Measurements from ENCODE around the gene APOBEC3G. TPM values are rescaled to one million over a fixed set of nuclear protein-coding genes. Genes with fewer than 3 reads are reported as not detected.

The APOBEC3G gene
- polyA plus RNA-seq, 1 of the 3 experiments (the other 2 are of a cell fraction): not detected

DNA sequence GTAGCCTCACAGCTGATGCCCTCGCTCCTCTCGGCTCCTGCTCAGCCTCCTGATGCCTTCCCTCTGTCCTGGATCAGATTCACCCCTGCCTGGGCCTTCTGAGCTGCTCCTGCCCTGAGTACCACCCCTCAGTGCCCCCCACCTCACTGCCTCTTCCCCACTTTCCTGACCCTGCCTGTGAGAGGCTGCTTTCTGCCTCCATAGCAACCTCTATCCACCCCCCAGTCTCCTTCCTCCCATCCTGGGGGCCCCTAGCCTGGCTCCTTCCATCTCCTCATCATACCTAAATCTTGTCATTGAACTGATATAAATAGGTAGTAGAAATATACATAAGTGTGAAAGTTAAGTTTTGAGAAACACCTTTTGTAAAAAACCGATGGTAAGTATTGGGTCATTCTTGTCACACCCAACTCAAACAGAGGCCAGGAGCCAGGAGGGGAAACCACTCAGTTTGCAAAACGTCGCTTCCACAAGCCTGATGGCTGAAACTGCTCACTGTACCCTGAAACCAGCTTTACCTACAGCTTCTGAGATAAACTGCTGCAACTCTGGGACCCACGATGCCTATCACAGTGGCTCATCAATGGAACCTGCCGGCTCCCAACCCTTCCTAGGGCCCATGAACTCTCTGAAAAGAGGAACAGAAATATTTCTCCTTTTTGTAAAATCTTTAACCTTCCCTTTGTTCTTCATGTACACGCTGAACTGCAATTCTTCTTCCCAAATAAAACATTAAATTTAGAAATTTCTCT is 15.2 kb downstream of the APOBEC3G start:
- Histone ChIP-seq H3K4me1 (ENCODE audit: control insufficient read depth in 1 of 2, insufficient read depth in 2 of 2, low read depth in 1 of 2, low read length in 1 of 2) (peaks cover 0 to 6% of the 10 kb centered on the region in 2 experiments; a peak in 1 of 4 replicates), H3K9me3 (no peaks in the 10 kb centered on the region), H3K27ac (ENCODE audit: low read depth in 2 of 2, low read length in 1 of 2) (no peak overlapping the region), H4K20me1 (ENCODE audit: insufficient read depth) (no peaks in the 10 kb centered on the region), H3K79me2 (ENCODE audit: insufficient read depth) (no peaks in the 10 kb centered on the region), H3K9ac (no peak overlapping the region), H3K4me2 (no peak overlapping the region), H3K4me3 (ENCODE audit: low read depth in 2 of 2, low read length in 1 of 2) (no peak overlapping the region), H3K27me3 (ENCODE audit: insufficient read depth) (no peaks in the 10 kb centered on the region), H3K9me2 (no peaks in the 10 kb centered on the region), H3F3A (replicated peaks; ENCODE audit: insufficient read depth) (no peaks in the 10 kb centered on the region), H2AFZ (ENCODE audit: low read depth) (no peak overlapping the region), H3K36me3 (replicated peaks in 1 of 2; ENCODE audit: control insufficient read depth in 1 of 2, insufficient read depth in 2 of 2, low read length in 1 of 2) (no peaks in the 10 kb centered on the region)
- ChIA-PET POLR2A (no interaction called here), CTCF (no interaction called here)
- TF ChIP-seq TAF1 (IDR thresholded peaks at IDR 0.05; ENCODE audit: borderline replicate concordance, low read depth, low read length): no peak
- no peak for TF ChIP-seq NFIC (IDR thresholded peaks at IDR 0.05; ENCODE audit: borderline replicate concordance)
- TF ChIP-seq POLR2AphosphoS5 (IDR thresholded peaks at IDR 0.05; ENCODE audit: low read depth, low read length): no peak
- TF ChIP-seq, protein P1, sequence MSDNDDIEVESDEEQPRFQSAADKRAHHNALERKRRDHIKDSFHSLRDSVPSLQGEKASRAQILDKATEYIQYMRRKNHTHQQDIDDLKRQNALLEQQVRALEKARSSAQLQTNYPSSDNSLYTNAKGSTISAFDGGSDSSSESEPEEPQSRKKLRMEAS (IDR thresholded peaks at IDR 0.05; ENCODE audit: low read depth): no peak
- TF ChIP-seq GATA2 (CRISPR knock-in tag; IDR thresholded peaks at IDR 0.05): no peak
- TF ChIP-seq, protein P2, sequence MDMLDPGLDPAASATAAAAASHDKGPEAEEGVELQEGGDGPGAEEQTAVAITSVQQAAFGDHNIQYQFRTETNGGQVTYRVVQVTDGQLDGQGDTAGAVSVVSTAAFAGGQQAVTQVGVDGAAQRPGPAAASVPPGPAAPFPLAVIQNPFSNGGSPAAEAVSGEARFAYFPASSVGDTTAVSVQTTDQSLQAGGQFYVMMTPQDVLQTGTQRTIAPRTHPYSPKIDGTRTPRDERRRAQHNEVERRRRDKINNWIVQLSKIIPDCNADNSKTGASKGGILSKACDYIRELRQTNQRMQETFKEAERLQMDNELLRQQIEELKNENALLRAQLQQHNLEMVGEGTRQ (IDR thresholded peaks at IDR 0.05; ENCODE audit: borderline replicate concordance, low read depth, low read length): no peak
- TF ChIP-seq YY1 (IDR thresholded peaks at IDR 0.05; ENCODE audit: low read depth): no peak
- no peak for TF ChIP-seq NRF1 (IDR thresholded peaks at IDR 0.05; ENCODE audit: low read depth, low read length)
- no peak for DNase-seq
- 65% methylated on average over 4 of the region's 8 CpGs for WGBS (ENCODE audit: low lambda C conversion rate)

DNA sequence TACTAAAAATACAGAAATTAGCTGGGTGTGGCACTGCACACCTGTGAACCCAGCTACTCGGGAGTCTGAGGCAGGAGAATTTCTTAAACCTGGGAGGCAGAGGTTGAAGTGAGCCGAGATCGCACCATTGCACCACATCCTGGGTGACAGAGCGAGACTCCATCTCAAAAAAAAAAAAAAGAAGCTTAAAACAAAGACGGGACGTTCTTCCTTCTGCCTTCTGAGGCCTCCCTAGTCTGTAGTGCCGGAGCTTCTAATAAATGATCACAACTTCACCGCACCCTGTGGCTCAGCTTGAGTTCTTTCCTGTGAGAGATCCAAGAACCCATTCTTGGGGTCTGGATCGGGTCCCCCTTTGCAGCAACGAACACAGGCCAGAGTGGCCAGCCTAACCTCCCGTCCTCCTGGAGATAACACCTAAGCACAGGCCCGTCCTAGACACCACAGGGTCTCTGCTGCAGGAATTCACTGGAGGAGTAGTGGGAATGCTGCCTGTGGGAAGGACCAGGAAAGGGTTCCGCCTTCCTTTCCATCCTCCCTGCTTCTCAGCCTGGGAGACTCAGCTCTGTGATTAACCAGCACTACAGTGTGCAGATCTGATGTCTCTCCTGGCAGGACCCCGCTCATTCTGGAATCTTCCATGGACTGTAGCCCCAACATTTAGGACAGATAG is 17.8 kb downstream of the APOBEC3G start:
- Histone ChIP-seq H3K27ac (ENCODE audit: low read depth in 2 of 2, low read length in 1 of 2) (no peak overlapping the region), H3K4me1 (ENCODE audit: control insufficient read depth in 1 of 2, insufficient read depth in 2 of 2, low read depth in 1 of 2, low read length in 1 of 2) (no peaks in the 10 kb centered on the region; a peak in 1 of 4 replicates), H3K9me3 (no peaks in the 10 kb centered on the region), H3F3A (replicated peaks; ENCODE audit: insufficient read depth) (no peaks in the 10 kb centered on the region), H4K20me1 (ENCODE audit: insufficient read depth) (no peaks in the 10 kb centered on the region), H3K9me2 (no peaks in the 10 kb centered on the region), H3K9ac (no peak overlapping the region), H3K79me2 (ENCODE audit: insufficient read depth) (no peaks in the 10 kb centered on the region), H3K4me2 (no peak overlapping the region), H3K36me3 (replicated peaks in 1 of 2; ENCODE audit: control insufficient read depth in 1 of 2, insufficient read depth in 2 of 2, low read length in 1 of 2) (no peaks in the 10 kb centered on the region), H3K4me3 (ENCODE audit: low read depth in 2 of 2, low read length in 1 of 2) (no peak overlapping the region), H3K27me3 (ENCODE audit: insufficient read depth) (no peaks in the 10 kb centered on the region), H2AFZ (ENCODE audit: low read depth) (no peak overlapping the region)
- TF ChIP-seq, protein P2 (IDR thresholded peaks at IDR 0.05; ENCODE audit: borderline replicate concordance, low read depth, low read length): no peak
- no peak for TF ChIP-seq ELF1 (IDR thresholded peaks at IDR 0.05)
- TF ChIP-seq GABPA (IDR thresholded peaks at IDR 0.05; ENCODE audit: low read depth): no peak
- TF ChIP-seq, protein P3, sequence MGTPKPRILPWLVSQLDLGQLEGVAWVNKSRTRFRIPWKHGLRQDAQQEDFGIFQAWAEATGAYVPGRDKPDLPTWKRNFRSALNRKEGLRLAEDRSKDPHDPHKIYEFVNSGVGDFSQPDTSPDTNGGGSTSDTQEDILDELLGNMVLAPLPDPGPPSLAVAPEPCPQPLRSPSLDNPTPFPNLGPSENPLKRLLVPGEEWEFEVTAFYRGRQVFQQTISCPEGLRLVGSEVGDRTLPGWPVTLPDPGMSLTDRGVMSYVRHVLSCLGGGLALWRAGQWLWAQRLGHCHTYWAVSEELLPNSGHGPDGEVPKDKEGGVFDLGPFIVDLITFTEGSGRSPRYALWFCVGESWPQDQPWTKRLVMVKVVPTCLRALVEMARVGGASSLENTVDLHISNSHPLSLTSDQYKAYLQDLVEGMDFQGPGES (IDR thresholded peaks at IDR 0.05; ENCODE audit: low read depth, low read length): no peak
- TF ChIP-seq FOXJ3 (CRISPR knock-in tag; IDR thresholded peaks at IDR 0.05): no peak
- TF ChIP-seq SIN3A (IDR thresholded peaks at IDR 0.05; ENCODE audit: borderline replicate concordance, low read depth, low read length): no peak
- TF ChIP-seq, protein P4, sequence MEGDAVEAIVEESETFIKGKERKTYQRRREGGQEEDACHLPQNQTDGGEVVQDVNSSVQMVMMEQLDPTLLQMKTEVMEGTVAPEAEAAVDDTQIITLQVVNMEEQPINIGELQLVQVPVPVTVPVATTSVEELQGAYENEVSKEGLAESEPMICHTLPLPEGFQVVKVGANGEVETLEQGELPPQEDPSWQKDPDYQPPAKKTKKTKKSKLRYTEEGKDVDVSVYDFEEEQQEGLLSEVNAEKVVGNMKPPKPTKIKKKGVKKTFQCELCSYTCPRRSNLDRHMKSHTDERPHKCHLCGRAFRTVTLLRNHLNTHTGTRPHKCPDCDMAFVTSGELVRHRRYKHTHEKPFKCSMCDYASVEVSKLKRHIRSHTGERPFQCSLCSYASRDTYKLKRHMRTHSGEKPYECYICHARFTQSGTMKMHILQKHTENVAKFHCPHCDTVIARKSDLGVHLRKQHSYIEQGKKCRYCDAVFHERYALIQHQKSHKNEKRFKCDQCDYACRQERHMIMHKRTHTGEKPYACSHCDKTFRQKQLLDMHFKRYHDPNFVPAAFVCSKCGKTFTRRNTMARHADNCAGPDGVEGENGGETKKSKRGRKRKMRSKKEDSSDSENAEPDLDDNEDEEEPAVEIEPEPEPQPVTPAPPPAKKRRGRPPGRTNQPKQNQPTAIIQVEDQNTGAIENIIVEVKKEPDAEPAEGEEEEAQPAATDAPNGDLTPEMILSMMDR (IDR thresholded peaks at IDR 0.05): no peak
- ChIA-PET POLR2A (no interaction called here), CTCF (no interaction called here)
- no peak for DNase-seq
- WGBS (ENCODE audit: low lambda C conversion rate): 91% methylated on average over 8 of the region's 14 CpGs

Data from SK-N-SH (cell line).